CD4-positive, alpha-beta T cell (primary cell): Measurements from ENCODE around the gene SREBF2. TPM values are rescaled to one million over a fixed set of nuclear protein-coding genes. Genes with fewer than 3 reads are reported as not detected.

Experiments used
- ATAC-seq: fragments of 200-7000 bp; cut with Tn5 transposase; one replicate; pipeline ENCODE4 v1.10.0; 2022; ENCODE audit warnings: mild to moderate bottlenecking; ENCODE audit not compliant: poor library complexity
- CTCF ChIA-PET: fragments of 350-600 bp; sonication (Branson Sonifier 250); formaldehyde crosslinking; loops from one replicate; lab custom pipeline; 2021; ENCODE audit warnings: antibody characterized with exemption, inconsistent platforms; lab: Charles Lee
- POLR2A ChIA-PET: fragments of 350-600 bp; sonication (Branson Sonifier 250); formaldehyde crosslinking; loops from one replicate; lab custom pipeline; 2021; ENCODE audit warnings: antibody characterized with exemption, inconsistent platforms; lab: Charles Lee
- DNase-seq, 14 experiments: peaks; one replicate each; pipeline ENCODE4 v3.0.0-alpha.2; 2013 to 2020; ENCODE audit warnings: mixed read lengths in 2 of 14
- H3K27ac ChIP-seq, 2 donors: one replicate each; pipeline versions ENCODE4 v1.5.1 to v1.7.0; 2013; ENCODE audit warnings: low read length in 2 of 2, low read depth in 1 of 2, mild to moderate bottlenecking in 1 of 2
- H3K27me3 ChIP-seq, 2 experiments: 1 replicate in 1 of 2; 2 replicates in 1 of 2; pipeline versions ENCODE4 v1.6.1 to v1.7.0; 2013; ENCODE audit warnings: low read length in 2 of 2, control low read depth in 1 of 2, mild to moderate bottlenecking in 1 of 2, moderate library complexity in 1 of 2; ENCODE audit not compliant: insufficient read depth in 2 of 2, control insufficient read depth in 1 of 2
- H3K36me3 ChIP-seq: one replicate; pipeline ENCODE4 v1.6.1; 2013; ENCODE audit warnings: low read length, control low read depth; ENCODE audit not compliant: insufficient read depth
- H3K4me1 ChIP-seq: one replicate; pipeline ENCODE4 v1.6.1; 2013; ENCODE audit warnings: low read length, control low read depth; ENCODE audit not compliant: insufficient read depth
- H3K4me3 ChIP-seq: one replicate; pipeline ENCODE4 v1.5.1; 2013; ENCODE audit warnings: mild to moderate bottlenecking, low read length, moderate library complexity
- H3K9me3 ChIP-seq, 2 experiments: 1 replicate in 1 of 2; 2 replicates in 1 of 2; pipeline versions ENCODE4 v1.6.1 to v1.7.0; 2013; ENCODE audit warnings: low read length in 2 of 2, mild to moderate bottlenecking in 2 of 2, control low read depth in 1 of 2, moderate library complexity in 1 of 2; ENCODE audit not compliant: control insufficient read depth in 1 of 2, insufficient read depth in 1 of 2
- H3K27ac Mint-ChIP-seq: one replicate; pipeline ENCODE4 v1.8.0; 2020; ENCODE audit warnings: mixed read lengths
- H3K27me3 Mint-ChIP-seq: one replicate; pipeline ENCODE4 v1.8.0; 2021; ENCODE audit warnings: mixed read lengths
- H3K36me3 Mint-ChIP-seq: one replicate; pipeline ENCODE4 v1.8.0; 2021; ENCODE audit warnings: low read depth, mixed read lengths
- H3K4me1 Mint-ChIP-seq: one replicate; pipeline ENCODE4 v1.8.0; 2021; ENCODE audit warnings: low read depth, mixed read lengths
- H3K4me3 Mint-ChIP-seq: one replicate; pipeline ENCODE4 v1.8.0; 2020; ENCODE audit warnings: mild to moderate bottlenecking, mixed read lengths
- H3K9me3 Mint-ChIP-seq: one replicate; pipeline ENCODE4 v1.8.0; 2020; ENCODE audit warnings: mixed read lengths
- CTCF ChIP-seq: fragments of 200-600 bp; IDR thresholded peaks from one replicate; pipeline ENCODE4 v1.8.0; 2022; ENCODE audit warnings: antibody characterized with exemption, mild to moderate bottlenecking
- intact Hi-C, 2 experiments: fragments of 100-400 bp; cut with DNase I in 1 of 2; cut with micrococcal nuclease in 1 of 2; formaldehyde crosslinking; loops; one replicate each; pipeline versions ENCODE4 v1.15.1 to v1.9.0; 2023 to 2025; cut with DNase I, micrococcal nuclease
- microRNA-seq: library from miRNA; unstranded; fragments of <30 nt; microRNA quantifications from one replicate; pipeline ENCODE4 v1.2.0, GENCODE V29; 2021; ENCODE audit warnings: borderline microRNAs expressed, borderline replicate concordance
- total RNA-seq, 174 experiments: library from RNA in 2 of 174; stranded (reverse) in 2 of 174; gene quantifications; one replicate each; pipeline ENCODE4 v1.2.3 and lab custom pipeline; 2021 to 2026

SREBF2 gene
- total RNA-seq, 2 experiments from 2014 or later = 67.2 to 69.9 TPM

- ChIA-PET POLR2A (no interaction called here), CTCF (interaction anchor here (0.6 kb wide), 1 partner anchor 73 kb away, joined by 3 read pairs; no protein-coding TSS in a partner anchor)
- H3K4me1 Mint-ChIP-seq = peaks cover 3% of the 10 kb centered on the region
- H3K27me3 Mint-ChIP-seq = no peaks in the 10 kb centered on the region
- no peaks in the 10 kb centered on the region for H3K9me3 Mint-ChIP-seq
- Histone ChIP-seq H3K27ac (no peak within 1 kb of the TSS), H3K9me3 (no peaks in the 10 kb centered on the region), H3K4me1 (peaks cover 9% of the 10 kb centered on the region), H3K4me3 (no peak within 1 kb of the TSS), H3K27me3 (no peaks in the 10 kb centered on the region), H3K36me3 (no peaks in the 10 kb centered on the region)
- DNase-seq (no peak), ATAC-seq (no peak)
- H3K27ac Mint-ChIP-seq = no peak within 1 kb of the TSS
- H3K36me3 Mint-ChIP-seq = no peaks in the 10 kb centered on the region
- no peak within 1 kb of the TSS for H3K4me3 Mint-ChIP-seq
- TF ChIP-seq CTCF = no peak
- intact Hi-C loops = no loop called here
Measured at GRCh38 chr22:41951898-41952474, 119.1 kb downstream of the SREBF2 start, which contains the start of gene SMIM45. Gene SMIM45 (plus strand): TSS chr22:41952150.

GRCh38 chr22:41952713-41953112 lies 119.8 kb downstream of the SREBF2 start:
- intact Hi-C loops = no loop called here
- ATAC-seq = no peak
- no peaks in the 10 kb centered on the region for H3K9me3 Mint-ChIP-seq
- TF ChIP-seq CTCF = no peak
- no peaks in the 10 kb centered on the region for H3K27me3 ChIP-seq
- H3K27me3 Mint-ChIP-seq = no peaks in the 10 kb centered on the region
- H3K4me1 Mint-ChIP-seq = peaks cover 4% of the 10 kb centered on the region
- H3K27ac Mint-ChIP-seq = no peak overlapping the region
- ChIA-PET POLR2A (no interaction called here), CTCF (interaction anchor here (1.6 kb wide), 1 partner anchor 12 kb away, joined by 3 read pairs; no protein-coding TSS in a partner anchor)
- no peaks in the 10 kb centered on the region for H3K9me3 ChIP-seq
- DNase-seq = no peak
- H3K27ac ChIP-seq = no peak overlapping the region
- no peak overlapping the region for H3K4me3 ChIP-seq
- H3K4me1 ChIP-seq = peaks cover 8% of the 10 kb centered on the region
- no peak overlapping the region for H3K4me3 Mint-ChIP-seq
- no peaks in the 10 kb centered on the region for H3K36me3 Mint-ChIP-seq
- no peaks in the 10 kb centered on the region for H3K36me3 ChIP-seq

Small RNA genes within 50 kb of the gene (microRNA-seq; reads per million reads assigned to microRNA genes)
- 34.2 reads per million, percentile 57 among the genes with 10 or more reads in this experiment for gene MIR33A

Other genes starting within 250 kb of the SREBF2 start
- gene PMM1, start 243.3 kb upstream of the SREBF2 start, total RNA-seq = 10 to 100 TPM; 24.8 to 25.5 TPM
- gene DESI1, start 212.1 kb upstream of the SREBF2 start, total RNA-seq = 10 to 100 TPM; 12.7 to 13.0 TPM
- 100 to 1,000 TPM; 162 TPM for gene XRCC6, start 211.8 kb upstream of the SREBF2 start, total RNA-seq
- 100 to 1,000 TPM; 134 to 140 TPM for gene SNU13, start 144.2 kb upstream of the SREBF2 start, total RNA-seq
- 10 to 100 TPM; 64.4 to 81.0 TPM for gene MEI1, start 133.6 kb upstream of the SREBF2 start, total RNA-seq
- 10 to 100 TPM; 14.1 to 16.2 TPM for gene CCDC134, start 32.4 kb upstream of the SREBF2 start, total RNA-seq
- gene SHISA8, start 82.0 kb downstream of the SREBF2 start, total RNA-seq = under 1 TPM; 0.56 to 0.60 TPM
- 10 to 100 TPM; 12.2 to 12.9 TPM for gene TNFRSF13C, start 93.7 kb downstream of the SREBF2 start, total RNA-seq
- 1 to 10 TPM; 7.6 to 8.4 TPM for gene CENPM, start 114.0 kb downstream of the SREBF2 start, total RNA-seq
- under 1 TPM; 0.20 to 0.22 TPM for gene SEPTIN3, start 136.3 kb downstream of the SREBF2 start, total RNA-seq
- 1 to 10 TPM in 1 of 2 experiments, under 1 TPM in 1; 0.38 to 1.7 TPM for gene WBP2NL, start 165.7 kb downstream of the SREBF2 start, total RNA-seq
- gene NAGA, start 237.7 kb downstream of the SREBF2 start, total RNA-seq = 1 to 10 TPM; 2.6 to 3.2 TPM
- gene PHETA2, start 241.1 kb downstream of the SREBF2 start, total RNA-seq = under 1 TPM; 0.27 to 0.42 TPM
- gene SMDT1, start 246.6 kb downstream of the SREBF2 start, total RNA-seq = 10 to 100 TPM; 84.7 to 86.4 TPM